ENCODE data around the gene RBSN.

The RBSN gene

DNA sequence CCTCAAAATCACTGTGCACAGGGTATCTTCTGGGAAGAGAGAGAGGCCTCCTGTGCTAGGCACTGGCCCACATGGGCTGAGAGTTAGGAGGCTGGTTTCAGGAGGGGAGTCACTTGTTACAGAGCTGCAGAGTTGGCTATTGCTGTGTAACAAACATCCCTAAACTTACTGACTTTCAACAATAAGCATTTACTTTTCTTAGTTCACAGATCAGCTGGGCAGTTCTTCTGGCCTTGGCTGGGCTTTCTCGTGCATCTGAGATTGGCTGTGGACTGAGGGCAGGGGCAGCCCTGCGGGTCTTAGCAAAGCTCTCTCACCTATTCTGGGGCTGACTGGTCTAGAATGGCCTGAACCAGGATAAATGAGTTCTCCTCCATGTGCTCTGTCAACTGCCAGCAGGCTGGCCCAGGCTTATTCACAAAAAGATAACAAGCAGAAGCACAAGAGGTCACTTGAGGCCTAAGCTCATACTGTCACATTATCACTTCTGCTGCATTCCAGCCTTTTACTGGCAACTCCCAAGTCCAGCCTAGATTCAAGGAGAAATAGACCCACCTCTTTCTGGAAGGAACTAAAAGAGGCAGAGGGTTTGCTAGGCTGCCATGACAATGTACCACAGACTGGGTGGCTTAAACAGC is 17.2 kb upstream of the RBSN start:
- Histone ChIP-seq H3K9me2 (replicated peaks; ENCODE audit: control insufficient read depth, low read length) (no peaks in the 10 kb centered on the region), H3K36me3 (ENCODE audit: control insufficient read depth, low read length) (no peaks in the 10 kb centered on the region)

DNA sequence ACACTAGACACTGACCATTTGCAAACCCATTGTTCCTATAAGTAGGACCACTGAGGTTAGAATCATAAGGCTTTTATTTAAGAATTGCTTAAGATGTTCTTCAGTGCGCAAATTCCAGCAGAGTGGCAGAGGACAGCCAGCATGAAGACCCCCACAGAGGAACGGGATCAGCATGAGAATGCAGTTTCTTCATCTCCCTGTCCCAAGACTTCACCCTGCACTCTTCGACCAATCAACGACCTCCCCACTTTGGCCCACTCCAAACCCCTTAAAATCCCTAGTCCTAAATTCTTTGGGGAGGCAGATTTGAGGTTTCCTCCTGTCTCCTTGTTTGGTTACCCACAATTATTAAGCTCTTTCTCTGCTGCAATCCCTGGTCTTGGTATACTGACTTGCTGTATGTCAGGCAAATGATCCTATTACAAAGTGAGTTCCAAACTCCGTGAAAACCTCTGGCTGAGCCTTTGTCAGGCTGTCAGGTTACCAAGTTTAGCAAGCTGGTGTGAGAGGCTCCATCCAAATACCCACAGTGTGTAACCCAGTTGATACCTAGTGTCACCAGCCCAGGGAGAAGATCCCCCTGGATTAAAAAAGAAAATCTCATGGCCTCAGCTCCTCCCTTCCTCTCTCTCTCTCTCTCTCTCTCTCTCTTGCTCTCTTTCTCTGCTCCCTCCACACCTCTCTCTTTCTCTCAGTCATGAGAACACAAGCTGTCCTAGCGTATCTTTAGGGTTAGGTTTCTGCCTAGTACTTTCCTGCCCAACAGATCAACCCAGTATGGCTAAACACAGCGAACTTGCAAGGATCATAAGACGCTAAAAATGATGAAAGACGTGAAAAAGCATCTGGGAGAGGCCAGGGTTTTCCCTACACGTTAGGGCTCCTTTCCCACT is 15.8 kb upstream of the RBSN start:
- TF ChIP-seq, protein P1, sequence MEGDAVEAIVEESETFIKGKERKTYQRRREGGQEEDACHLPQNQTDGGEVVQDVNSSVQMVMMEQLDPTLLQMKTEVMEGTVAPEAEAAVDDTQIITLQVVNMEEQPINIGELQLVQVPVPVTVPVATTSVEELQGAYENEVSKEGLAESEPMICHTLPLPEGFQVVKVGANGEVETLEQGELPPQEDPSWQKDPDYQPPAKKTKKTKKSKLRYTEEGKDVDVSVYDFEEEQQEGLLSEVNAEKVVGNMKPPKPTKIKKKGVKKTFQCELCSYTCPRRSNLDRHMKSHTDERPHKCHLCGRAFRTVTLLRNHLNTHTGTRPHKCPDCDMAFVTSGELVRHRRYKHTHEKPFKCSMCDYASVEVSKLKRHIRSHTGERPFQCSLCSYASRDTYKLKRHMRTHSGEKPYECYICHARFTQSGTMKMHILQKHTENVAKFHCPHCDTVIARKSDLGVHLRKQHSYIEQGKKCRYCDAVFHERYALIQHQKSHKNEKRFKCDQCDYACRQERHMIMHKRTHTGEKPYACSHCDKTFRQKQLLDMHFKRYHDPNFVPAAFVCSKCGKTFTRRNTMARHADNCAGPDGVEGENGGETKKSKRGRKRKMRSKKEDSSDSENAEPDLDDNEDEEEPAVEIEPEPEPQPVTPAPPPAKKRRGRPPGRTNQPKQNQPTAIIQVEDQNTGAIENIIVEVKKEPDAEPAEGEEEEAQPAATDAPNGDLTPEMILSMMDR (IDR thresholded peaks at IDR 0.05; ENCODE audit: low read depth, low read length, poor library complexity, severe bottlenecking), result no peak
- no peak for TF ChIP-seq EZH2phosphoT487 (IDR thresholded peaks at IDR 0.05; ENCODE audit: borderline replicate concordance, low read length)
- Histone ChIP-seq H3K36me3 (ENCODE audit: control insufficient read depth, low read length) (no peaks in the 10 kb centered on the region), H3K9me3 (ENCODE audit: control insufficient read depth, insufficient read depth, low read length) (no peaks in the 10 kb centered on the region), H3K27ac (ENCODE audit: low read depth, low read length) (no peak overlapping the region), H3K9me2 (replicated peaks; ENCODE audit: control insufficient read depth, low read length) (no peaks in the 10 kb centered on the region), H4K20me1 (ENCODE audit: control insufficient read depth, insufficient read depth, low read depth, low read length) (no peaks in the 10 kb centered on the region), H3K4me3 (ENCODE audit: low read length) (no peak overlapping the region), H3K27me3 (ENCODE audit: control insufficient read depth, low read length) (no peaks in the 10 kb centered on the region), H3F3A (ENCODE audit: control insufficient read depth, insufficient read depth) (no peaks in the 10 kb centered on the region), H3K79me2 (ENCODE audit: control insufficient read depth, low read length) (no peaks in the 10 kb centered on the region), H3K4me1 (ENCODE audit: control insufficient read depth, low read length) (no peaks in the 10 kb centered on the region), H3K4me2 (ENCODE audit: low read length) (no peak overlapping the region)

More for the DNA sequence above, 17.2 kb upstream of the RBSN start:
- no peak for TF ChIP-seq EZH2phosphoT487 (IDR thresholded peaks at IDR 0.05; ENCODE audit: borderline replicate concordance, low read length)
- TF ChIP-seq, protein P1 (IDR thresholded peaks at IDR 0.05; ENCODE audit: low read depth, low read length, poor library complexity, severe bottlenecking), result no peak
- H3K4me1 ChIP-seq (ENCODE audit: control insufficient read depth, low read length), result no peaks in the 10 kb centered on the region
- no peak overlapping the region for H3K4me3 ChIP-seq (ENCODE audit: low read length)
- H4K20me1 ChIP-seq (ENCODE audit: control insufficient read depth, insufficient read depth, low read depth, low read length), result no peaks in the 10 kb centered on the region
- no peaks in the 10 kb centered on the region for H3K79me2 ChIP-seq (ENCODE audit: control insufficient read depth, low read length)
- H3K9me3 ChIP-seq (ENCODE audit: control insufficient read depth, insufficient read depth, low read length), result no peaks in the 10 kb centered on the region
- H3F3A ChIP-seq (ENCODE audit: control insufficient read depth, insufficient read depth), result no peaks in the 10 kb centered on the region
- no peak overlapping the region for H3K27ac ChIP-seq (ENCODE audit: low read depth, low read length)
- no peaks in the 10 kb centered on the region for H3K27me3 ChIP-seq (ENCODE audit: control insufficient read depth, low read length)
- no peak overlapping the region for H3K4me2 ChIP-seq (ENCODE audit: low read length)

- H3K9me3 ChIP-seq (ENCODE audit: control insufficient read depth, insufficient read depth, low read length), result no peaks in the 10 kb centered on the region
- H3K4me3 ChIP-seq (ENCODE audit: low read length), result no peak overlapping the region
- no peaks in the 10 kb centered on the region for H3K36me3 ChIP-seq (ENCODE audit: control insufficient read depth, low read length)
- H3F3A ChIP-seq (ENCODE audit: control insufficient read depth, insufficient read depth), result no peaks in the 10 kb centered on the region
- 0 out of 2 replicates have a peak, but pooled peaks cover 2% of the 10 kb centered on the region for H3K27me3 ChIP-seq (ENCODE audit: control insufficient read depth, low read length)
- H4K20me1 ChIP-seq (ENCODE audit: control insufficient read depth, insufficient read depth, low read depth, low read length), result no peaks in the 10 kb centered on the region
- no peaks in the 10 kb centered on the region for H3K79me2 ChIP-seq (ENCODE audit: control insufficient read depth, low read length)
- no peak overlapping the region for H3K27ac ChIP-seq (ENCODE audit: low read depth, low read length)
- TF ChIP-seq, protein P1 (IDR thresholded peaks at IDR 0.05; ENCODE audit: low read depth, low read length, poor library complexity, severe bottlenecking), result no peak
- no peak for TF ChIP-seq EZH2phosphoT487 (IDR thresholded peaks at IDR 0.05; ENCODE audit: borderline replicate concordance, low read length)
- no peaks in the 10 kb centered on the region for H3K9me2 ChIP-seq (replicated peaks; ENCODE audit: control insufficient read depth, low read length)
- H3K4me2 ChIP-seq (ENCODE audit: low read length), result no peak overlapping the region
- H3K4me1 ChIP-seq (ENCODE audit: control insufficient read depth, low read length), result no peaks in the 10 kb centered on the region
Observed at GRCh38 chr3:15113884-15114283, 14.9 kb upstream of the RBSN start.

Data from DOHH2 (cell line).